HG03095 (cell line): Measurements from ENCODE around the gene CHEK1.
"Not testable (repeated sequence)": the region's sequence is repeated elsewhere in the genome, so short reads cannot be mapped to it uniquely, and the experiment has no call there.

Source experiments
- ATAC-seq: cut with Tn5 transposase; IDR thresholded peaks from one replicate; pipeline ENCODE4 v1.9.1; 2021; ENCODE audit warnings: moderate library complexity; ENCODE audit not compliant: unreplicated experiment

The CHEK1 gene

GRCh38 chr11:125690006-125690405, 65.0 kb downstream of the CHEK1 start:
- ATAC-seq, result no peak

GRCh38 chr11:125692887-125693286, 67.9 kb downstream of the CHEK1 start:
- ATAC-seq, result no peak

DNA sequence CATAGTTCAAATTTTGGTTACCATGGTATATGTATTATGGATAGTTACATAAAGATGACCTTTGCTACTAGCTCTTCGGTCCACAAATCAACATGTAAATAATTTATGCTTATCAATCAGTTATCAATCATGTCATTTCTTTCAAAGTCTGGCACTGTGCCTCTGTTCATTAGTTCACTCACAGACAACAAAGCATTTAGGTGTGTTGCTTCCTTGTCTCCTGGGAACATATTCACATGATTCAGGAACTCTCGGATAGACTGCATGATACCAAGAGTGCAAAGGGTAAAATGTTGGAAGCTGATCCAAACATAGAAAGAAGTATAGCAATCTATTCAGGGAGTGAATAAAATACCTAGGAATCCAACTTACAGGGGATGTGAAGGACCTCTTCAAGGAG, 70.0 kb downstream of the CHEK1 start:
- no peak for ATAC-seq

DNA sequence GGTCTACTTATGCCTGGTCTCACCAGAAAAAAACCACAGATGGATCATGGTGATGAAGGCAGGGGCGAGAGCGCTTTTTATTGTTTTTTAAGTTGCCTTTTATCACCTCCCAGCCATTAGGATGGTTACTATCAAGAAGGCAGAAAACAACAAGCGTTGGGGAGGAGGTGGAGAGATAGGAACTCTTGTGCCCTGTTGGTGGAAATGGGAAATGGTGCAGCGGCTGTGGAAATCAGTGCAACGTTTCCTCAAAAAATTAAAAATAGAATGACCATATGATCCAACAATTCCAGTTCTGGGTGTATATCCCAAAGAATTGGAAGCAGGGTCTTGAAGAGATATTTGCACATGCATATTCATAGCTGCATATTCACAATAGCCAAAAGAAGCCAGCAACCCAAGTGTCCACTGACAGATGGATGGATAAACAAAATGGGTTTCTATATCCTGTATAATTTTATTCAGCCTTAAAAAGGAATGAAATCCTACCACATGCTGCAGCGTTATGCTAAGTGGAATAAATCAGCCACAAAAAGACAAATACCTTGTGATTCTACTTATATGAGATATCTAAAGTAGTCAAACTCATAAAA, 76.2 kb downstream of the CHEK1 start:
- ATAC-seq, result no peak

- ATAC-seq, result no peak
Measured at GRCh38 chr11:125701858-125702621, 77.1 kb downstream of the CHEK1 start.

- ATAC-seq, result not testable (repeated sequence)
Measured at GRCh38 chr11:125704686-125705085, 79.7 kb downstream of the CHEK1 start.

DNA sequence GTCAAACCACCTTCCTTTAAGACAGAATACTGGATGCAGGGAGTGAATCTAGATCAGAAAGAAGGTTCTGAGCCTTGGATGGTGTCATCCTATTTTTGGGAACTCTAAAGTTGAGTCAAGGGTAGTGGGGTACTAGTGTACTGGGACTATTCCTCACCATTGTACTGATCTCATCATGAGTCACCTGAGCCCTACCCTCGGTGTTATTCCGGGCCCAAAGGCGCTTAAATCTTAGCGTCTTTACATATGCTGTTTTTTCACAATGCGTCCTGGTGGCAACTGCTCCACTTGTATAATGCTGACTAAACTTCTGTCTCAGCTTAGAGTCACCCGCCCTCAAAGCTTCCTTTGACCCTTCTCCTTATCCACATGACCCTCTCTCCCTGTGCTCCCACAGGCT, 95.8 kb downstream of the CHEK1 start:
- ATAC-seq, result no peak

GRCh38 chr11:125724125-125724524, 99.2 kb downstream of the CHEK1 start:
- no peak for ATAC-seq
